Omental fat pad (tissue), 4 donors: ENCODE results near the gene WNT9B. TPM values are rescaled to one million over a fixed set of nuclear protein-coding genes. Genes with fewer than 3 reads are reported as not detected.

Experiments used
- ATAC-seq: fragments of 150-250 bp; one replicate; pipeline ENCODE4 v1.9.1; 2016; ENCODE audit warnings: mild to moderate bottlenecking, moderate library complexity; ENCODE audit not compliant: low FRiP score
- DNase-seq: peaks from one replicate; pipeline ENCODE4 v3.0.0-alpha.2; 2019; ENCODE audit warnings: low spot score
- CTCF ChIP-seq, 3 donors: fragments of 450-650 bp; IDR thresholded peaks; one replicate each; pipeline ENCODE4 v1.5.1; 2016 to 2017; ENCODE audit warnings: antibody characterized with exemption in 3 of 3, mild to moderate bottlenecking in 3 of 3, moderate library complexity in 2 of 3
- total RNA-seq, 4 donors: library from RNA; depleted of rRNA; stranded (reverse); fragments of >200 nt; gene quantifications; one replicate each; pipeline ENCODE4 v1.1.0, GENCODE V29; 2016

WNT9B gene
- total RNA-seq, 4 donors from 2014 or later = 0.36 to 1.9 (median 1.5) TPM; not detected in 1

GRCh38 chr17:46812624-46813318, 38.6 kb upstream of the WNT9B start:
- no peak for TF ChIP-seq CTCF (IDR thresholded peaks at IDR 0.05)
- DNase-seq (no peak), ATAC-seq (no peak)

- no peak for DNase-seq
- no peak for ATAC-seq
- no peak for TF ChIP-seq CTCF (IDR thresholded peaks at IDR 0.05)
These were observed 37.5 kb upstream of the WNT9B start for GRCh38 chr17:46813920-46814319.

GRCh38 chr17:46814446-46814845, 36.9 kb upstream of the WNT9B start:
- no peak for ATAC-seq
- DNase-seq = no peak
- TF ChIP-seq CTCF (IDR thresholded peaks at IDR 0.05) = no peak

- ATAC-seq (no peak), DNase-seq (no peak)
- no peak for TF ChIP-seq CTCF (IDR thresholded peaks at IDR 0.05)
These were observed 35.7 kb upstream of the WNT9B start for GRCh38 chr17:46815474-46816353.

- ATAC-seq (no peak), DNase-seq (no peak)
- no peak for TF ChIP-seq CTCF (IDR thresholded peaks at IDR 0.05)
These were observed 34.1 kb upstream of the WNT9B start for GRCh38 chr17:46817151-46817900.

- TF ChIP-seq CTCF (IDR thresholded peaks at IDR 0.05) = no peak
- ATAC-seq (no peak), DNase-seq (no peak)
These were observed 33.5 kb upstream of the WNT9B start for GRCh38 chr17:46817901-46818209.
